ENCODE measurements around the gene SMDT1. TPM values are rescaled to one million over a fixed set of nuclear protein-coding genes. Genes with fewer than 3 reads are reported as not detected.

SMDT1 gene
- total and polyA plus RNA-seq, 2 of the 4 experiments (the other 2 are of a cell fraction) = 2.3 to 15.7 TPM

GRCh38 chr22:42074846-42075676 lies 4.4 kb upstream of the SMDT1 start:
- peak overlapping the region; percentile 84 for H3K4me3 ChIP-seq (ENCODE audit: insufficient read depth, low read depth, low read length)
- H3K79me1 ChIP-seq (ENCODE audit: low read depth in 1 of 2, low read length in 2 of 2) = peaks cover 15 to 47% of the 10 kb centered on the region in 2 experiments; a peak in 3 of 4 replicates
- H2BK15ac ChIP-seq (ENCODE audit: low read depth, low read length) = peak overlapping the region; percentile 47; the same call in 1 of the 3 replicates
- H2BK120ac ChIP-seq (ENCODE audit: low read depth, low read length) = peak overlapping the region; percentile 19; the same call in 1 of the 2 replicates
- intact Hi-C loops (cut with micrococcal nuclease) (no loop called here), dilution Hi-C loops (cut with HindIII; ENCODE audit: low sequenced_read_pairs, unreplicated experiment) (no loop called here), in situ Hi-C loops (cut with MboI; ENCODE audit: low sequenced_read_pairs) (no loop called here)
- peaks cover 19% of the 10 kb centered on the region; the same call in 1 of the 2 replicates for H3K9me1 ChIP-seq (ENCODE audit: insufficient read depth, low read length)
- peak overlapping the region; percentile 95 for H3K9ac ChIP-seq (ENCODE audit: low read depth, low read length)
- DNase-seq (no peak), ATAC-seq (ENCODE audit: low read depth) (no peak)
- H3K4me2 ChIP-seq (ENCODE audit: low read depth, low read length) = peak overlapping the region; percentile 63
- no peaks in the 10 kb centered on the region for H3K9me3 ChIP-seq (ENCODE audit: control insufficient read depth, insufficient read depth, low read length)
- peak overlapping the region; percentile 2 for H2BK5ac ChIP-seq (ENCODE audit: low read depth, low read length, poor library complexity, severe bottlenecking)
- POLR2A ChIA-PET (ENCODE audit: unreplicated experiment) = no interaction called here
- 0 out of 2 replicates have a peak, but pooled peaks cover 3% of the 10 kb centered on the region for H4K20me1 ChIP-seq (ENCODE audit: insufficient read depth, low read length)
- H3K56ac ChIP-seq (ENCODE audit: extremely low read depth, insufficient read depth, low read length) = peak overlapping the region; percentile 55; the same call in 1 of the 2 replicates
- WGBS, 2 experiments (ENCODE audit: extremely low coverage in 2 of 2, insufficient read length in 1 of 2) = 78% methylated on average over 3 of the region's 9 CpGs; no CpG with 5 or more reads in 1 of the 2 experiments
- H4K5ac ChIP-seq (ENCODE audit: low read depth, low read length) = peak overlapping the region; percentile 96
- H2BK20ac ChIP-seq (ENCODE audit: low read depth, low read length) = no peak overlapping the region
- H3K4ac ChIP-seq (ENCODE audit: low read depth, low read length) = peak overlapping the region; percentile 92
- H3K14ac ChIP-seq (replicated peaks; ENCODE audit: low read depth, low read length) = peak overlapping the region; percentile 91
- H2AFZ ChIP-seq (replicated peaks; ENCODE audit: low read length, poor library complexity) = peak overlapping the region; percentile 95
- peaks cover 11% of the 10 kb centered on the region for H3K36me3 ChIP-seq (ENCODE audit: control insufficient read depth, insufficient read depth, low read length)
- no TSS peak for BruUV-seq (replicated peaks)
- H4K91ac ChIP-seq (ENCODE audit: insufficient read depth, low read depth, low read length) = peak overlapping the region; percentile 88
- CTCF ChIA-PET = no interaction called here
- peak overlapping the region; percentile 97 for H4K8ac ChIP-seq (ENCODE audit: low read depth in 2 of 2, low read length in 2 of 2)
- peak overlapping the region; percentile 82 for H3K23ac ChIP-seq (ENCODE audit: low read depth, low read length)
- peak overlapping the region; percentile 86 for H2AK5ac ChIP-seq (ENCODE audit: low read depth, low read length)
- peak overlapping the region; percentile 25 for H3K18ac ChIP-seq (ENCODE audit: low read depth, low read length)
- peaks cover 15% of the 10 kb centered on the region for H3K4me1 ChIP-seq (ENCODE audit: control insufficient read depth, insufficient read depth, low read length)
- peak overlapping the region; percentile 84; the same call in 1 of the 2 replicates for H3K27ac ChIP-seq (ENCODE audit: insufficient read depth, low read length)
- no peaks in the 10 kb centered on the region for H3K27me3 ChIP-seq (ENCODE audit: control insufficient read depth, insufficient read depth, low read length)
- H2AK9ac ChIP-seq (replicated peaks; ENCODE audit: low read depth, low read length, poor library complexity) = peak overlapping the region; percentile 97
- TF ChIP-seq MAZ (IDR thresholded peaks at IDR 0.05; ENCODE audit: borderline replicate concordance, low read depth, low read length) (no peak), FOS (IDR thresholded peaks at IDR 0.05; ENCODE audit: low read depth, low read length) (no peak), CTCF (conservative IDR thresholded peaks at IDR 0.05; ENCODE audit: low read depth, low read length) (no peak), MXI1 (IDR thresholded peaks at IDR 0.05; ENCODE audit: borderline replicate concordance, low read depth, low read length) (no peak), POLR2A (IDR thresholded peaks at IDR 0.05; ENCODE audit: low read depth, low read length) (no peak), SMC3 (IDR thresholded peaks at IDR 0.05; ENCODE audit: low read depth, low read length) (no peak), MAFK (IDR thresholded peaks at IDR 0.05; ENCODE audit: low read depth, low read length) (no peak), CHD1 (IDR thresholded peaks at IDR 0.05; ENCODE audit: low read depth, low read length) (no peak), RAD21 (IDR thresholded peaks at IDR 0.05; ENCODE audit: low read length) (no peak), CEBPB (IDR thresholded peaks at IDR 0.05; ENCODE audit: low read depth, low read length) (no peak), NFE2L2 (IDR thresholded peaks at IDR 0.05; ENCODE audit: low read depth, low read length) (no peak), RCOR1 (IDR thresholded peaks at IDR 0.05; ENCODE audit: insufficient replicate concordance, low read length) (no peak), ELK1 (IDR thresholded peaks at IDR 0.05; ENCODE audit: borderline replicate concordance, low read depth, low read length) (no peak), USF2 (IDR thresholded peaks at IDR 0.05; ENCODE audit: low read depth, low read length) (no peak)
